OCI-LY1 (cell line): ENCODE results near the gene WDR82.
A peak's percentile ranks its signal among the peaks of the same experiment; 100 is the strongest.

Source experiments
- EZH2 ChIP-seq: fragments of 200-600 bp; sonication (generic), shearing (Covaris generic); IDR thresholded peaks from 2 replicates; pipeline ENCODE4 v1.8.0; 2017; ENCODE audit warnings: borderline replicate concordance, mixed run types, mild to moderate bottlenecking, antibody characterized with exemption, low read length, moderate library complexity, mixed read lengths
- TF ChIP-seq, protein P1 (sequence below): fragments of 200-600 bp; sonication (generic), shearing (Covaris generic); IDR thresholded peaks from 2 replicates; pipeline ENCODE4 v1.5.1; 2017; ENCODE audit warnings: mild to moderate bottlenecking, antibody characterized with exemption, low read length, moderate library complexity, mixed read lengths

DNA sequence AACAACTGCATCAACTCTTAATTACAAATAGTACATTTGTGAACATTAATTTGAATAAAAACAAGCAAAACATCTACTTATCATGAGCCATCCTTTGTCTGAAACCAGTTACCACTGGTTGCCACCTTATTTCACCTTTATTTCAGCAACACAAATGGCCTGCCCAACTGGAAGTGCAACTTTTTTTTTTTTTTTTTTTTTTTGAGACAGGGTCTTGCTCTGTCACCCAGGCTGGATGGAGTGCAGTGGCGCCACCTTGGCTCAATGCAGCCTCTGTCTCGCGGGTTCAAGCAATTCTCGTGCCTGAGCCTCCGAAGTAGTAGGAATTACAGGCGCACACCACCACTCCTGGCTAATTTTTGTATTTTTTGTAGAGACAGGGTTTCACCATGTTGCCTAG lies 13.1 kb downstream of the WDR82 start:
- TF ChIP-seq, protein P1, sequence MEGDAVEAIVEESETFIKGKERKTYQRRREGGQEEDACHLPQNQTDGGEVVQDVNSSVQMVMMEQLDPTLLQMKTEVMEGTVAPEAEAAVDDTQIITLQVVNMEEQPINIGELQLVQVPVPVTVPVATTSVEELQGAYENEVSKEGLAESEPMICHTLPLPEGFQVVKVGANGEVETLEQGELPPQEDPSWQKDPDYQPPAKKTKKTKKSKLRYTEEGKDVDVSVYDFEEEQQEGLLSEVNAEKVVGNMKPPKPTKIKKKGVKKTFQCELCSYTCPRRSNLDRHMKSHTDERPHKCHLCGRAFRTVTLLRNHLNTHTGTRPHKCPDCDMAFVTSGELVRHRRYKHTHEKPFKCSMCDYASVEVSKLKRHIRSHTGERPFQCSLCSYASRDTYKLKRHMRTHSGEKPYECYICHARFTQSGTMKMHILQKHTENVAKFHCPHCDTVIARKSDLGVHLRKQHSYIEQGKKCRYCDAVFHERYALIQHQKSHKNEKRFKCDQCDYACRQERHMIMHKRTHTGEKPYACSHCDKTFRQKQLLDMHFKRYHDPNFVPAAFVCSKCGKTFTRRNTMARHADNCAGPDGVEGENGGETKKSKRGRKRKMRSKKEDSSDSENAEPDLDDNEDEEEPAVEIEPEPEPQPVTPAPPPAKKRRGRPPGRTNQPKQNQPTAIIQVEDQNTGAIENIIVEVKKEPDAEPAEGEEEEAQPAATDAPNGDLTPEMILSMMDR, result peak; percentile 10; the same call in 1 of the 2 replicates
- no peak for TF ChIP-seq EZH2
